H1 (cell line): Measurements from ENCODE around the gene ADSS1. TPM values are rescaled to one million over a fixed set of nuclear protein-coding genes. Genes with fewer than 3 reads are reported as not detected.

Source experiments
- CTCF ChIA-PET: fragments of 300-600 bp; sonication (Branson Sonifier 250); formaldehyde crosslinking; loops from one replicate; lab custom pipeline; 2021; ENCODE audit not compliant: partially characterized antibody; lab: Charles Lee
- POLR2A ChIA-PET: fragments of 300-600 bp; sonication (Branson Sonifier 250); formaldehyde crosslinking; loops from one replicate; lab custom pipeline; 2021; ENCODE audit warnings: inconsistent platforms; ENCODE audit not compliant: partially characterized antibody; lab: Charles Lee
- DNase-seq, 2 experiments: peaks; one replicate each; pipeline versions ENCODE4 v3.0.0 to v3.0.0-alpha.2; 2010 to 2022; ENCODE audit warnings: low spot score in 2 of 2, low read depth in 1 of 2, mixed read lengths in 1 of 2
- FAIRE-seq: peaks from 2 replicates; lab custom pipeline; 2011; peaks lifted over from hg19 to GRCh38; lab: Jason Lieb, UNC
- H2AFZ ChIP-seq: 2 replicates; pipeline ENCODE4 v1.8.1; 2012; ENCODE audit warnings: low read length, inconsistent platforms
- H2AK5ac ChIP-seq: 2 replicates; pipeline ENCODE4 v1.6.1; 2013; ENCODE audit warnings: low read depth, low read length
- H2BK120ac ChIP-seq: replicated peaks from 2 replicates; pipeline ENCODE3; 2013; ENCODE audit warnings: low read depth, low read length, inconsistent platforms
- H2BK12ac ChIP-seq: 2 replicates; pipeline ENCODE4 v1.6.1; 2013; ENCODE audit warnings: low read depth, low read length
- H2BK15ac ChIP-seq: 2 replicates; pipeline ENCODE4 v1.6.1; 2013; ENCODE audit warnings: low read length
- H2BK20ac ChIP-seq: 2 replicates; pipeline ENCODE4 v1.6.1; 2013; ENCODE audit warnings: low read length
- H2BK5ac ChIP-seq: 2 replicates; pipeline ENCODE4 v1.6.1; 2013; ENCODE audit warnings: low read depth, low read length
- H3K14ac ChIP-seq: 2 replicates; pipeline ENCODE4 v1.6.1; 2013; ENCODE audit warnings: inconsistent platforms; ENCODE audit not compliant: insufficient read length
- H3K18ac ChIP-seq: 2 replicates; pipeline ENCODE4 v1.6.1; 2013; ENCODE audit warnings: low read length; ENCODE audit errors: extremely low read depth
- H3K23ac ChIP-seq: 2 replicates; pipeline ENCODE4 v1.6.1; 2013; ENCODE audit warnings: inconsistent platforms; ENCODE audit not compliant: insufficient read length
- H3K23me2 ChIP-seq: 2 replicates; pipeline ENCODE4 v1.6.1; 2013; ENCODE audit warnings: low read depth, low read length
- H3K27ac ChIP-seq: 2 replicates; pipeline ENCODE4 v1.6.1; 2011; ENCODE audit warnings: low read depth, low read length, inconsistent platforms
- H3K27me3 ChIP-seq, 4 experiments: replicated peaks in 1 of 4; 1 replicate in 1 of 4; 2 replicates in 3 of 4; pipeline versions ENCODE4 v1.6.1 to v1.8.1; 2011 to 2013; ENCODE audit warnings: low read length in 3 of 4, mild to moderate bottlenecking in 3 of 4, inconsistent platforms in 2 of 4, mixed read lengths in 2 of 4, moderate library complexity in 1 of 4; ENCODE audit not compliant: control insufficient read depth in 3 of 4, insufficient read depth in 3 of 4; ENCODE audit errors: extremely low read depth in 1 of 4
- H3K36me3 ChIP-seq, 4 experiments: 2 replicates each; pipeline versions ENCODE4 v1.6.1 to v1.8.1; 2011 to 2013; ENCODE audit warnings: mild to moderate bottlenecking in 4 of 4, low read length in 3 of 4, moderate library complexity in 2 of 4, control low read depth in 1 of 4, inconsistent platforms in 1 of 4; ENCODE audit not compliant: insufficient read depth in 4 of 4, control insufficient read depth in 2 of 4
- H3K4ac ChIP-seq: replicated peaks from 2 replicates; pipeline ENCODE3; 2013; ENCODE audit warnings: low read length, low read depth, mixed read lengths, inconsistent platforms; ENCODE audit not compliant: insufficient read length
- H3K4me1 ChIP-seq, 4 experiments: replicated peaks in 1 of 4; 1 replicate in 1 of 4; 2 replicates in 3 of 4; pipeline versions ENCODE4 v1.6.1 to v1.8.1; 2011 to 2013; ENCODE audit warnings: low read length in 3 of 4, inconsistent platforms in 2 of 4, mixed read lengths in 1 of 4; ENCODE audit not compliant: insufficient read depth in 4 of 4, control insufficient read depth in 3 of 4
- H3K4me2 ChIP-seq, 2 experiments: 2 replicates each; pipeline versions ENCODE4 v1.6.1 to v1.8.1; 2011 to 2013; ENCODE audit warnings: low read depth in 2 of 2, low read length in 2 of 2, control low read depth in 1 of 2, inconsistent platforms in 1 of 2, mild to moderate bottlenecking in 1 of 2; ENCODE audit not compliant: insufficient read depth in 1 of 2
- H3K4me3 ChIP-seq, 4 experiments: fragments of 200-600, 300-600 bp in 1 of 4; sonication (generic), shearing (Covaris generic), sonication (Bioruptor Twin) in 1 of 4; 2 replicates each; pipeline versions ENCODE4 v1.5.1 to v1.8.1; 2011 to 2016; ENCODE audit warnings: low read length in 4 of 4, low read depth in 3 of 4, control low read depth in 2 of 4, inconsistent platforms in 2 of 4, mild to moderate bottlenecking in 2 of 4, mixed read lengths in 1 of 4, moderate library complexity in 1 of 4; ENCODE audit not compliant: insufficient read depth in 2 of 4; ENCODE audit errors: extremely low read depth in 1 of 4
- H3K56ac ChIP-seq: replicated peaks from 2 replicates; pipeline ENCODE3; 2013; ENCODE audit warnings: low read depth, mild to moderate bottlenecking, mixed read lengths, low read length, inconsistent platforms; ENCODE audit not compliant: insufficient read length
- H3K79me1 ChIP-seq: 2 replicates; pipeline ENCODE4 v1.6.1; 2013; ENCODE audit warnings: low read depth, low read length, control low read depth
- H3K79me2 ChIP-seq, 2 experiments: 2 replicates each; pipeline versions ENCODE4 v1.6.1 to v1.8.1; 2012 to 2013; ENCODE audit warnings: low read length in 2 of 2, mild to moderate bottlenecking in 2 of 2, inconsistent platforms in 1 of 2; ENCODE audit not compliant: insufficient read depth in 2 of 2, control insufficient read depth in 1 of 2
- H3K9ac ChIP-seq, 4 experiments: replicated peaks in 1 of 4; 1 replicate in 1 of 4; 2 replicates in 3 of 4; pipeline versions ENCODE4 v1.6.1 to v1.8.1; 2011 to 2013; ENCODE audit warnings: low read depth in 3 of 4, low read length in 3 of 4, control low read depth in 2 of 4, mild to moderate bottlenecking in 2 of 4, moderate library complexity in 2 of 4, inconsistent platforms in 1 of 4; ENCODE audit errors: extremely low read depth in 1 of 4
- H3K9me3 ChIP-seq, 2 experiments: 2 replicates each; pipeline versions ENCODE4 v1.6.1 to v1.8.1; 2012 to 2013; ENCODE audit warnings: mild to moderate bottlenecking in 2 of 2, moderate library complexity in 2 of 2, control low read depth in 1 of 2, inconsistent platforms in 1 of 2, low read depth in 1 of 2, low read length in 1 of 2, mixed read lengths in 1 of 2; ENCODE audit not compliant: insufficient read depth in 2 of 2
- H4K20me1 ChIP-seq, 2 experiments: replicated peaks in 1 of 2; 2 replicates each; pipeline versions ENCODE3 to v1.8.1; 2011 to 2013; ENCODE audit warnings: inconsistent platforms in 2 of 2, low read length in 2 of 2, mild to moderate bottlenecking in 1 of 2; ENCODE audit not compliant: insufficient read depth in 2 of 2, control insufficient read depth in 1 of 2
- H4K5ac ChIP-seq: 2 replicates; pipeline ENCODE4 v1.6.1; 2013; ENCODE audit warnings: low read length, low read depth, mixed read lengths, inconsistent platforms; ENCODE audit not compliant: insufficient read length
- H4K8ac ChIP-seq: 2 replicates; pipeline ENCODE4 v1.8.0; 2013; ENCODE audit warnings: mild to moderate bottlenecking, moderate library complexity, low read length, inconsistent platforms; ENCODE audit not compliant: insufficient read depth; ENCODE audit errors: extremely low read depth
- H4K91ac ChIP-seq: replicated peaks from 2 replicates; pipeline ENCODE3; 2013; ENCODE audit warnings: low read length, mixed read lengths, inconsistent platforms; ENCODE audit not compliant: insufficient read length
- PHF8 ChIP-seq: fragments of 200-600 bp; sonication (generic); conservative IDR thresholded peaks from 2 replicates; pipeline ENCODE4 v1.7.1; 2012; ENCODE audit warnings: low read depth, mild to moderate bottlenecking, inconsistent platforms, low read length, moderate library complexity
- WGBS, 2 experiments: shearing (Covaris generic) in 1 of 2; methylation state at CpG; one replicate each; pipeline versions ENCODE4 v1.1.6 to v1.1.7; 2013 to 2015; ENCODE audit warnings: low lambda C conversion rate in 2 of 2, mixed read lengths in 2 of 2, inconsistent platforms in 1 of 2, low coverage in 1 of 2, missing lambda C conversion rate in 1 of 2; ENCODE audit not compliant: insufficient replicate concordance in 2 of 2, insufficient coverage in 1 of 2, insufficient read length in 1 of 2; ENCODE audit errors: extremely low coverage in 1 of 2, missing lambda C conversion rate in 1 of 2; 5-methylcytosine and 5-hydroxymethylcytosine counted together
- polyA plus RNA-seq, 7 experiments: library from polyadenylated mRNA; depleted of rRNA in 3 of 7; stranded (reverse) in 5 of 7; unstranded in 2 of 7; fragments of >200 nt in 5 of 7; fragments of 200-250 nt in 2 of 7; gene quantifications; 1 replicate in 5 of 7; 2 replicates in 1 of 7; 4 replicates in 1 of 7; pipeline versions ENCODE4 v1.2.1 to v1.2.3, GENCODE V29; 2011 to 2013; ENCODE audit warnings: missing spikeins in 2 of 7, mixed read lengths in 2 of 7
- total RNA-seq: library from RNA; stranded (reverse); fragmentation: NEBNext Ultra II Directional; extraction: Animal tissue kit (Norgen Biotek cat#: 25700); gene quantifications from 2 replicates; pipeline ENCODE4 v1.2.1, GENCODE V29; 2021

ADSS1 gene
- total and polyA plus RNA-seq, 2 of the 8 experiments (the other 6 are each of a cell fraction or from before 2014, with no cell fraction given): 7.1 to 7.9 TPM

- H3K18ac ChIP-seq: no peak overlapping the region
- no peak overlapping the region for H3K23ac ChIP-seq
- no peak for DNase-seq
- H3K23me2 ChIP-seq: no peaks in the 10 kb centered on the region
- no peaks in the 10 kb centered on the region; a peak in 1 of 7 replicates for H3K4me1 ChIP-seq
- H3K4me3 ChIP-seq: no peak overlapping the region
- H3K79me2 ChIP-seq: no peaks in the 10 kb centered on the region
- no peak for TF ChIP-seq PHF8
- H3K56ac ChIP-seq: no peak overlapping the region
- H3K36me3 ChIP-seq: peaks cover 0 to 40% (median 2%) of the 10 kb centered on the region in 4 experiments; a peak in 4 of 8 replicates
- H3K79me1 ChIP-seq: no peaks in the 10 kb centered on the region
- H3K14ac ChIP-seq: no peak overlapping the region
- H2BK120ac ChIP-seq: no peak overlapping the region
- no peak overlapping the region for H2AK5ac ChIP-seq
- no peak overlapping the region for H3K4me2 ChIP-seq
- no peak overlapping the region for H3K9ac ChIP-seq
- H4K8ac ChIP-seq: no peak overlapping the region
- WGBS, 2 experiments: 89% methylated on average over 12 of the region's 12 CpGs; no CpG with 5 or more reads in 1 of the 2 experiments
- no peak overlapping the region for H3K27ac ChIP-seq
- CTCF ChIA-PET: interaction anchor here (0.9 to 1.2 kb wide), 4 partner anchors 10 to 63 kb away, joined by 3 to 4 read pairs (median 3); no protein-coding TSS in a partner anchor
- H2BK12ac ChIP-seq: no peak overlapping the region
- no peak overlapping the region for H2AFZ ChIP-seq
- H2BK15ac ChIP-seq: no peak overlapping the region
- no peak overlapping the region for H3K4ac ChIP-seq
- FAIRE-seq: no peak
- H4K5ac ChIP-seq: no peak overlapping the region
- no peak overlapping the region for H2BK20ac ChIP-seq
- H3K27me3 ChIP-seq: no peaks in the 10 kb centered on the region
- H4K20me1 ChIP-seq: peaks cover 0 to 5% of the 10 kb centered on the region in 2 experiments
- POLR2A ChIA-PET: interaction anchor here (0.6 kb wide), 1 partner anchor 95 kb away, joined by 3 read pairs; no protein-coding TSS in a partner anchor
- H3K9me3 ChIP-seq: no peaks in the 10 kb centered on the region
- H2BK5ac ChIP-seq: no peak overlapping the region
- H4K91ac ChIP-seq: no peak overlapping the region
Measured at GRCh38 chr14:104715871-104716270, 8.2 kb upstream of the ADSS1 start.
